Measurements from ENCODE around the gene TRIP10. TPM values are rescaled to one million over a fixed set of nuclear protein-coding genes. Genes with fewer than 3 reads are reported as not detected.
"Not testable (repeated sequence)": the region's sequence is repeated elsewhere in the genome, so short reads cannot be mapped to it uniquely, and the experiment has no call there.

TRIP10 gene
- total and polyA plus RNA-seq, 11 donors: 62.5 to 172 (median 85.8) TPM

- intact Hi-C loops (cut with DNase I): no loop called here
- H3K4me3 ChIP-seq: no peak overlapping the region
Observed at GRCh38 chr19:6794686-6795431, 55.4 kb downstream of the TRIP10 start.

DNA sequence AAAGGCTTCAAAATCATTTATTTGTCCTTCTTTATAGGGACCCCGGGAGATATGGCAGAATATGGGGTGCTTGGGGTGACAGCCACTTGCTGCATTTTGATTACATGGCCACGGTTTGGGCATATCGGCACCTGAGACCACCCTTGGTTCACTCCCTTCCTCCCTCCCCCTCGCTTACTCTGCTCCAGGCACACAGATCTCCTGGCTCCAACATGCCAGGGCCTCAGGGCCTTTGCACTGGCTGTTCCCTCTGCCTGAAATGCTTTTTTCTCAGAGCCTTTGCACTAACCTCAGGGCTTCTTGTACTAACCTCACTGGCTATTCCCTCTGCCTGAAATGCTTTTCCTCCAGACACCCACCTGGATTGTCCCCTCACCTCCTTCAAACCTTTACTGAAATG lies 56.8 kb downstream of the TRIP10 start:
- TF ChIP-seq POLR2A (IDR thresholded peaks at IDR 0.05): no peak
- TF ChIP-seq, protein P1, sequence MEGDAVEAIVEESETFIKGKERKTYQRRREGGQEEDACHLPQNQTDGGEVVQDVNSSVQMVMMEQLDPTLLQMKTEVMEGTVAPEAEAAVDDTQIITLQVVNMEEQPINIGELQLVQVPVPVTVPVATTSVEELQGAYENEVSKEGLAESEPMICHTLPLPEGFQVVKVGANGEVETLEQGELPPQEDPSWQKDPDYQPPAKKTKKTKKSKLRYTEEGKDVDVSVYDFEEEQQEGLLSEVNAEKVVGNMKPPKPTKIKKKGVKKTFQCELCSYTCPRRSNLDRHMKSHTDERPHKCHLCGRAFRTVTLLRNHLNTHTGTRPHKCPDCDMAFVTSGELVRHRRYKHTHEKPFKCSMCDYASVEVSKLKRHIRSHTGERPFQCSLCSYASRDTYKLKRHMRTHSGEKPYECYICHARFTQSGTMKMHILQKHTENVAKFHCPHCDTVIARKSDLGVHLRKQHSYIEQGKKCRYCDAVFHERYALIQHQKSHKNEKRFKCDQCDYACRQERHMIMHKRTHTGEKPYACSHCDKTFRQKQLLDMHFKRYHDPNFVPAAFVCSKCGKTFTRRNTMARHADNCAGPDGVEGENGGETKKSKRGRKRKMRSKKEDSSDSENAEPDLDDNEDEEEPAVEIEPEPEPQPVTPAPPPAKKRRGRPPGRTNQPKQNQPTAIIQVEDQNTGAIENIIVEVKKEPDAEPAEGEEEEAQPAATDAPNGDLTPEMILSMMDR (IDR thresholded peaks at IDR 0.05): no peak
- no peak overlapping the region for H3K27ac ChIP-seq
- H3K27me3 ChIP-seq: peaks cover 0 to 32% (median 0%) of the 10 kb centered on the region in 9 donors
- H3K36me3 ChIP-seq: no peaks in the 10 kb centered on the region
- DNase-seq: no peak
- intact Hi-C loops (cut with DNase I): no loop called here
- ATAC-seq: no peak
- no peak overlapping the region for H3K4me3 ChIP-seq
- WGBS, 4 donors: 86 to 92% (median 89%) methylated on average over 4 of the region's 4 CpGs
- peaks cover 0 to 13% (median 8%) of the 10 kb centered on the region in 12 donors for H3K9me3 ChIP-seq
- peaks cover 0 to 32% (median 0%) of the 10 kb centered on the region in 12 donors for H3K4me1 ChIP-seq

More at GRCh38 chr19:6794686-6795431, 55.4 kb downstream of the TRIP10 start:
- H3K9me3 ChIP-seq: peaks cover 0 to 13% (median 8%) of the 10 kb centered on the region in 12 donors
- DNase-seq (no peak), ATAC-seq (no peak)
- peaks cover 0 to 31% (median 0%) of the 10 kb centered on the region in 9 donors for H3K27me3 ChIP-seq
- H3K4me1 ChIP-seq: peaks cover 0 to 18% (median 0%) of the 10 kb centered on the region in 12 donors
- H3K27ac ChIP-seq: no peak overlapping the region
- no peak for TF ChIP-seq POLR2A (IDR thresholded peaks at IDR 0.05)
- TF ChIP-seq, protein P1 (IDR thresholded peaks at IDR 0.05): no peak
- WGBS, 4 donors: 64 to 81% (median 77%) methylated on average over 13 of the region's 13 CpGs
- H3K36me3 ChIP-seq: no peaks in the 10 kb centered on the region

GRCh38 chr19:6797646-6798045 lies 58.2 kb downstream of the TRIP10 start:
- Histone ChIP-seq H3K36me3 (no peaks in the 10 kb centered on the region), H3K27ac (no peak overlapping the region), H3K4me1 (peaks cover 0 to 45% (median 2%) of the 10 kb centered on the region in 12 donors), H3K27me3 (peaks cover 0 to 31% (median 0%) of the 10 kb centered on the region in 9 donors), H3K4me3 (no peak overlapping the region), H3K9me3 (peaks cover 0 to 13% (median 8%) of the 10 kb centered on the region in 12 donors)
- DNase-seq: no peak
- TF ChIP-seq POLR2A (IDR thresholded peaks at IDR 0.05): no peak
- TF ChIP-seq, protein P1 (IDR thresholded peaks at IDR 0.05): no peak
- 87 to 90% (median 88%) methylated on average over 9 of the region's 9 CpGs for WGBS, 4 donors
- intact Hi-C loops (cut with DNase I): no loop called here
- no peak for ATAC-seq

DNA sequence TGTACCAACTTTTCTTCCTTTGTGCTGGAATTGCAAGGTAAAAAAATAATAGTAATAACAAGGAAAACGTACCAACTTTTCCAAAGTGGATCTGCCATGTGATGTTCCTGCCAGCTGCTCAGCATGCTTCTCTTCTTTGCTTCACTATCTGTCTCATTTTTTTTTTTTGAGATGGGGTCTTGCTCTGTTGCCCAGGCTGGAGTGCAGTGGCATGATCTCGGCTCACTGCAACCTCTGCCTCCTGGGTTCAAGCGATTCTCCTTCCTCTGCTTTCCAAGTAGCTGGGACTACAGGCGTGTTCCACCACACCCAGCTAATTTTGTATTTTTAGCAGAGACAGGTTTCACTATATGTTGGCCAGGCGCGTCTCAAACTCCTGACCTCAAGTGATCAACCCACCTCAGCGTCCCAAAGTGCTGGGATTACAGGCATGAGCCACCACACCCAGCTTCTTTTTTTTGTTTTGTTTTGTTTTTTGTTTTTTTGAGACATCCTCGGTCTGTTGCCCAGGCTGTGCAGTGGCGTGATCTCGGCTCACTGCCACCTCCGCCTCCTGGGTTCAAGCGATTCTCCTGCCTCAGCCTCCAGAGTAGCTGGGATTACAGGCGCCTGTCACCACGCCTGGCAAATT lies 60.8 kb downstream of the TRIP10 start:
- H3K9me3 ChIP-seq; ATAC-seq; intact Hi-C loops (cut with DNase I); DNase-seq; H3K36me3 ChIP-seq: not testable (repeated sequence)
- Histone ChIP-seq H3K4me3 (peak overlapping the region in 1 of 12 donors; percentile 50), H3K27me3 (peaks cover 0 to 31% (median 0%) of the 10 kb centered on the region in 9 donors), H3K4me1 (peaks cover 0 to 59% (median 2%) of the 10 kb centered on the region in 12 donors), H3K27ac (peak overlapping the region in 1 of 12 donors; percentile 90)
- WGBS, 4 donors: 80 to 82% (median 81%) methylated on average over 14 of the region's 14 CpGs

Measured in heart left ventricle (tissue), 16 donors.